ENCODE measurements around the gene NCOA1. TPM values are rescaled to one million over a fixed set of nuclear protein-coding genes. Genes with fewer than 3 reads are reported as not detected.
"Not testable (repeated sequence)": the region's sequence is repeated elsewhere in the genome, so short reads cannot be mapped to it uniquely, and the experiment has no call there.

NCOA1 gene
- total RNA-seq, 1 experiment from 2014 or later: 4.1 TPM

DNA sequence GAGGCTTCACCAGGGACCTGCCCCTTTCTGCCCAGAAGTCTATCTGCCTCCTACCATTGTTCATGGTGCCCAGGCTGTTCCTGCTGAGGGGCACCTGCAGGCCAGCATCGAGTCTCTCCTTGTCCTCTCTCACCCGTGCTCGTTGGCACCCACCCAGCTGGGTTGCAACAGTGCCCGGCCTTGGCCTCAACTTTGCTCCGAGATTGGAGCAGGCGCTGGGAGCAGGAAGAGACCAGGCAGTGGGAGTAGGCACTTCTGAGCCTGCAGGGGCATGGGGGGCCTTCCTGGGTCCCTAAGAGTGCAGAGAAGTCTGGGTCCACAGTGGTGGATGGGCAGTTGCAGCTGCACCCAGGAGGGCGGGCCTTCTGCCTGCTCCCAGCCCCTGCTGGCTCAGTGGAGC, 75.6 kb downstream of the NCOA1 start:
- Histone ChIP-seq H3K4me2 (ENCODE audit: low read depth, low read length, poor library complexity, severe bottlenecking) (no peak overlapping the region), H3K27me3 (ENCODE audit: low read length) (no peaks in the 10 kb centered on the region), H2AFZ (ENCODE audit: low read length) (no peak overlapping the region), H3K4me1 (ENCODE audit: low read length) (no peaks in the 10 kb centered on the region), H3K27ac (ENCODE audit: low read length) (no peak overlapping the region), H4K20me1 (ENCODE audit: insufficient read depth, low read depth, low read length) (no peaks in the 10 kb centered on the region), H3K9me2 (replicated peaks; ENCODE audit: insufficient read depth, low read length) (no peaks in the 10 kb centered on the region), H3K4me3 (ENCODE audit: low read length) (no peak overlapping the region), H3K79me2 (ENCODE audit: low read length) (no peaks in the 10 kb centered on the region), H3K9me3 (ENCODE audit: low read length) (no peaks in the 10 kb centered on the region), H3K36me3 (ENCODE audit: insufficient read depth, low read length) (no peaks in the 10 kb centered on the region; the same call in 1 of the 2 replicates), H3K9ac (ENCODE audit: low read length) (no peak overlapping the region)
- DNase-seq: no peak

DNA sequence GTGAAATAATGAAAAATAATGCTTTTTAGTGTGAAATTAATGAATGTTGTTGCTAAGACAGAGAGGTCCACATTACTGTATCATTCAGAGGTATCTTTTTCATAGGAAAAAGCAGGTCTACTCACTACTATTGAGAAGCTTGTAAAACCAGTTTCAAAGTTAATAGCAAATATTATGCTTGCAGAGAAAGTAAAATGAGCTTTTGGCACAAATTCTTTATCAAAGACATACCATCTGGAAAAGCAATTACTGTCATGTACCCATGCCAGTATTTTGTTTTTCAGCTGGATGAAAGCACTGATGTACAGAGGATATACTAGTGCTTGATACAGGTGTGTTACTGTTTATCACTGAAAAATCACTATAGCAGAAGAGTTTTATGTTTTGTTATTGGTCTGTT, 77.5 kb downstream of the NCOA1 start:
- DNase-seq: no peak
- Histone ChIP-seq H3K27me3 (ENCODE audit: low read length) (no peaks in the 10 kb centered on the region), H3K36me3 (ENCODE audit: insufficient read depth, low read length) (no peaks in the 10 kb centered on the region; the same call in 1 of the 2 replicates), H3K9me2 (replicated peaks; ENCODE audit: insufficient read depth, low read length) (no peaks in the 10 kb centered on the region), H3K9ac (ENCODE audit: low read length) (no peak overlapping the region), H3K27ac (ENCODE audit: low read length) (no peak overlapping the region), H4K20me1 (ENCODE audit: insufficient read depth, low read depth, low read length) (no peaks in the 10 kb centered on the region), H3K9me3 (ENCODE audit: low read length) (no peaks in the 10 kb centered on the region), H3K79me2 (ENCODE audit: low read length) (no peaks in the 10 kb centered on the region), H3K4me1 (ENCODE audit: low read length) (no peaks in the 10 kb centered on the region), H3K4me2 (ENCODE audit: low read depth, low read length, poor library complexity, severe bottlenecking) (no peak overlapping the region), H2AFZ (ENCODE audit: low read length) (no peak overlapping the region), H3K4me3 (ENCODE audit: low read length) (no peak overlapping the region)

DNA sequence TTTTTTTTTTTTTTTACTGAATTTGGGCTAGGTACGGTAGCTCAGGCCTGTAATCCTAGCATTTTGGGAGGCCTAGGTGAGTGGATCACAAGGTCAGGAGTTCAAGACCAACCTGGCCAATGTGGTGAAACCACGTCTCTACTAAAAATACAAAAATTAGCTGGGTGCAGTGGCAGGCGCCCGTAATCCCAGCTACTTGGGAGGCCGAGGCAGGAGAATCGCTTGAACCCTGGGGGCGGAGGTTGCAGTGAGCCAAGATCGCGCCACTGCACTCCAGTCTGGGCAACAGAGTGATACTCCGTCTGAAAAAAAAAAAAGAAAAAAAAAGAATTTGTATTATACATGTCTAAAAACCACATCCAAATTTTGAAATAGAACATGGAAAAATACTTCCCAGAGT, 78.5 kb downstream of the NCOA1 start:
- not testable (repeated sequence) for H3K4me2 ChIP-seq (ENCODE audit: low read depth, low read length, poor library complexity, severe bottlenecking); H3K4me3 ChIP-seq (ENCODE audit: low read length); H2AFZ ChIP-seq (ENCODE audit: low read length); H3K27ac ChIP-seq (ENCODE audit: low read length); H3K79me2 ChIP-seq (ENCODE audit: low read length); H3K9me2 ChIP-seq (replicated peaks; ENCODE audit: insufficient read depth, low read length); H3K4me1 ChIP-seq (ENCODE audit: low read length); H3K9me3 ChIP-seq (ENCODE audit: low read length); H3K27me3 ChIP-seq (ENCODE audit: low read length); H3K9ac ChIP-seq (ENCODE audit: low read length); H3K36me3 ChIP-seq (ENCODE audit: insufficient read depth, low read length); H4K20me1 ChIP-seq (ENCODE audit: insufficient read depth, low read depth, low read length); DNase-seq

DNA sequence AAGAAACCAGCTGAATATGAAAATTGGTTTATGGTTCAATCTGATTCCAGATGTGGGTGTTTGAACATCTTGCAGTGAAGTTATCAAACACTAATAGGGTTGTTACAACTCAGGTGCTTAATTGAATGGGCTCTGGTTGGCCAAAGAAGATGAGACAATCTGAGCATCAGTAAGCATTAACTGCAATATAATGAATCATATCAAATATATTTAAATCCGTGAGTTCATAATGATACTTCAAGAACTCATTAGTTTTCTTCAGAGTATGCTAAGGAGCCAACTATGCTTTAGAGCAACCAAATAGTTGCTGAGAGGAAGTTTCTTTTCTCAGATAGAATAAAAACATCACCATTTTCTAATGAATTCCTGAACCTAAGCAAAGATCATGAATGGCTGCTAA, 79.2 kb downstream of the NCOA1 start:
- Histone ChIP-seq H2AFZ (ENCODE audit: low read length) (no peak overlapping the region), H3K79me2 (ENCODE audit: low read length) (no peaks in the 10 kb centered on the region), H3K27me3 (ENCODE audit: low read length) (no peaks in the 10 kb centered on the region), H3K4me2 (ENCODE audit: low read depth, low read length, poor library complexity, severe bottlenecking) (no peak overlapping the region), H3K4me3 (ENCODE audit: low read length) (no peak overlapping the region), H3K9me2 (replicated peaks; ENCODE audit: insufficient read depth, low read length) (no peaks in the 10 kb centered on the region), H3K4me1 (ENCODE audit: low read length) (no peaks in the 10 kb centered on the region), H3K9ac (ENCODE audit: low read length) (no peak overlapping the region), H4K20me1 (ENCODE audit: insufficient read depth, low read depth, low read length) (no peaks in the 10 kb centered on the region), H3K27ac (ENCODE audit: low read length) (no peak overlapping the region), H3K9me3 (ENCODE audit: low read length) (no peaks in the 10 kb centered on the region), H3K36me3 (ENCODE audit: insufficient read depth, low read length) (no peaks in the 10 kb centered on the region; the same call in 1 of the 2 replicates)
- no peak for DNase-seq

DNA sequence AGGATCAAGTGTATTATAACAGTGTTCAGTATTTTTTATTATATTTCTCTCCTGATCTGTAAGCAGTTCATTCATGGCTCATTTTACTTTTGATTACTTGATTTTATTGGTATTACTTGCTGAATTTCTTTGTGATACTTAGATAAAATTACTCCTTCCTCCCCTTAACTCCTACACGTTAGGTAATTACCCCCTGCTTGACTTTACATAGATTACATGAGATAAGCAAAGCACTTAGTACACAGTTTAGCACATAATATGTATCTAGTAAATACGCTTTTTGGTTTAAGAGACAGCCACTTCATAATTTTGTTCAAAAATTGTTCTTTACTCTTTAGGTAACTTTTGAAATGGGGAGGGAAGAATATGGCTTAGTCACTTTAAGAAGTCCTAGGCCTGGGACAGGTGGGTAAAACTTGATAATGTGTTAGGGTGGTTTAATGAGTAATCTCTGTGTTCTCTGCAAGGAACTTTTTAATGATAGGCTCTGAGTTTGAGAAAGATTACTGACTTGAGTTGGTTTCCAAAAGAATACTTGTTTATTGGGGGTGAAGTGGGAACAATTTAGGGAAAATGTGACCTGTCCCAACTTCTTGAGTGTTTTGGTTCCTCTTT, 80.9 kb downstream of the NCOA1 start:
- no peak overlapping the region for H3K4me3 ChIP-seq (ENCODE audit: low read length)
- H3K4me1 ChIP-seq (ENCODE audit: low read length): peaks cover 9% of the 10 kb centered on the region
- H4K20me1 ChIP-seq (ENCODE audit: insufficient read depth, low read depth, low read length): no peaks in the 10 kb centered on the region
- no peak overlapping the region for H3K9ac ChIP-seq (ENCODE audit: low read length)
- H3K4me2 ChIP-seq (ENCODE audit: low read depth, low read length, poor library complexity, severe bottlenecking): no peak overlapping the region
- no peaks in the 10 kb centered on the region for H3K79me2 ChIP-seq (ENCODE audit: low read length)
- no peaks in the 10 kb centered on the region for H3K27me3 ChIP-seq (ENCODE audit: low read length)
- no peak overlapping the region for H2AFZ ChIP-seq (ENCODE audit: low read length)
- no peaks in the 10 kb centered on the region for H3K9me2 ChIP-seq (replicated peaks; ENCODE audit: insufficient read depth, low read length)
- H3K9me3 ChIP-seq (ENCODE audit: low read length): no peaks in the 10 kb centered on the region
- H3K36me3 ChIP-seq (ENCODE audit: insufficient read depth, low read length): no peaks in the 10 kb centered on the region
- H3K27ac ChIP-seq (ENCODE audit: low read length): no peak overlapping the region
- DNase-seq: no peak

DNA sequence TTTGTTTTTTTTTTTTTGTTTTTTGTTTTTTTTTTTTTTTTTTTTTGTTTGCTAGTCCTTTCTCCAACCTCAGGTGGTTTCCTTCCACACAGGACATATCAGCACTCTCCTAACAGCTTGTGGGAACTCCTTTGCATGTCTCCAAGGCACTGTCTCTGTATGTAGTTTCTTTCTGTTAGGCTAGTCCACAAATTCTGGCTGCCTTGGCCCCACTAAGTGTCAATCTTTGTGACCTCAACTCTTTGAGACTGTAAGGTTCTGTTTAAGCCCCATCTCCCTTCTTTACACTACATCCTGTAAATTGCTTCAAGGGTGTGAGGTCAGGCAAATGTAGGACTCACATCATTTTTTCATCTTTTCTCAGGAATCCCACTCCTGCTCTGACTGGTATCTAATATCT, 85.1 kb downstream of the NCOA1 start:
- Histone ChIP-seq H3K4me3 (ENCODE audit: low read length) (no peak overlapping the region), H3K4me1 (ENCODE audit: low read length) (peaks cover 50% of the 10 kb centered on the region), H3K79me2 (ENCODE audit: low read length) (no peaks in the 10 kb centered on the region), H3K9me2 (replicated peaks; ENCODE audit: insufficient read depth, low read length) (no peaks in the 10 kb centered on the region), H3K27ac (ENCODE audit: low read length) (no peak overlapping the region), H3K36me3 (ENCODE audit: insufficient read depth, low read length) (no peaks in the 10 kb centered on the region), H2AFZ (ENCODE audit: low read length) (no peak overlapping the region), H3K9ac (ENCODE audit: low read length) (no peak overlapping the region), H3K9me3 (ENCODE audit: low read length) (no peaks in the 10 kb centered on the region), H4K20me1 (ENCODE audit: insufficient read depth, low read depth, low read length) (no peaks in the 10 kb centered on the region), H3K27me3 (ENCODE audit: low read length) (no peaks in the 10 kb centered on the region), H3K4me2 (ENCODE audit: low read depth, low read length, poor library complexity, severe bottlenecking) (no peak overlapping the region)
- DNase-seq: no peak

DNA sequence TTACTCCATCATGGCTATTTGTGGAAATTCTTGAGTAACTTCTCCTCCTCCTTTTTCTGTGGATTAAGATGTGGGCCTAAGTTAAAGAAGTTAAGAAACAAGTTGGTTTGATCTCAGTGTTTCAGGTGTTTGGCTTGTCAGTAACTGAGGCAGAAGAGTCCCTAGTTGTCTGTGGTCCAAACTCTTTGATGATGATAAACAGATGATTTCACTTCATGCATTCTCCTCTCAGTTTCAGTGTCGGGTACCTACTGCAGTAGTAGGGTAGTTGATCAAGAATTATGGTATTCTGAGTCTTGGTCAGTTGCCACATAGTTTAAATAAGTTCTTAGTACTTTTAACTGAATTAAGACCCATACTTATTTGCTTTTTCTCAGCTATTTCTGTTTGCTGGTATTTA, 85.6 kb downstream of the NCOA1 start:
- H3K36me3 ChIP-seq (ENCODE audit: insufficient read depth, low read length): no peaks in the 10 kb centered on the region
- no peak overlapping the region for H3K9ac ChIP-seq (ENCODE audit: low read length)
- H3K9me2 ChIP-seq (replicated peaks; ENCODE audit: insufficient read depth, low read length): no peaks in the 10 kb centered on the region
- H3K4me1 ChIP-seq (ENCODE audit: low read length): peaks cover 50% of the 10 kb centered on the region
- DNase-seq: no peak
- no peaks in the 10 kb centered on the region for H3K9me3 ChIP-seq (ENCODE audit: low read length)
- H3K4me2 ChIP-seq (ENCODE audit: low read depth, low read length, poor library complexity, severe bottlenecking): peak overlapping the region; percentile 89
- no peaks in the 10 kb centered on the region for H3K27me3 ChIP-seq (ENCODE audit: low read length)
- no peak overlapping the region for H3K4me3 ChIP-seq (ENCODE audit: low read length)
- no peak overlapping the region for H2AFZ ChIP-seq (ENCODE audit: low read length)
- H3K27ac ChIP-seq (ENCODE audit: low read length): no peak overlapping the region
- no peaks in the 10 kb centered on the region for H3K79me2 ChIP-seq (ENCODE audit: low read length)
- no peaks in the 10 kb centered on the region for H4K20me1 ChIP-seq (ENCODE audit: insufficient read depth, low read depth, low read length)

DNA sequence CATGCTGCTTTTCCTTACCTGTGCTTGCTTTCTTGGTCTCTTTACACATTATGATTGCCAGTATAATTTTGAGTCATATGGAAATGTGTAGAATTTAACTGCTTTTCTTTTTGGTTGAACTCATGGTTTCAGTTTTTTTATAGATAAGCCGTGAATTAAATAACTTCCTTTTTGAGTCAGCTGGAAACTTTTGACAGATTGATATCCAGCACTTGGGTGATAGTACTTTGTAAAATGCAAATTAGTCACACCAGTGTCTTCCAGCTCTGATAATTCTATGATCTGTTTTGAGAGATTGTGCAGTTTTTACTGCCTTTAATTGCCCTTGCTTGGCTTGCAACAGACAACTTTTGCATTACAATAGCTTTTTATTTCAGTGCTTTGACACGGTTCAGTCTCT, 86.4 kb downstream of the NCOA1 start:
- DNase-seq: peak; percentile 88
- H3K27me3 ChIP-seq (ENCODE audit: low read length): no peaks in the 10 kb centered on the region
- no peaks in the 10 kb centered on the region for H3K36me3 ChIP-seq (ENCODE audit: insufficient read depth, low read length)
- H3K9me3 ChIP-seq (ENCODE audit: low read length): no peaks in the 10 kb centered on the region
- H3K4me3 ChIP-seq (ENCODE audit: low read length): peak overlapping the region; percentile 60
- no peaks in the 10 kb centered on the region for H3K9me2 ChIP-seq (replicated peaks; ENCODE audit: insufficient read depth, low read length)
- H3K4me1 ChIP-seq (ENCODE audit: low read length): peaks cover 53% of the 10 kb centered on the region
- H3K27ac ChIP-seq (ENCODE audit: low read length): peak overlapping the region; percentile 82
- no peak overlapping the region for H2AFZ ChIP-seq (ENCODE audit: low read length)
- H3K9ac ChIP-seq (ENCODE audit: low read length): peak overlapping the region; percentile 21; the same call in 1 of the 2 replicates
- no peaks in the 10 kb centered on the region for H3K79me2 ChIP-seq (ENCODE audit: low read length)
- peak overlapping the region; percentile 89 for H3K4me2 ChIP-seq (ENCODE audit: low read depth, low read length, poor library complexity, severe bottlenecking)
- no peaks in the 10 kb centered on the region for H4K20me1 ChIP-seq (ENCODE audit: insufficient read depth, low read depth, low read length)

Measured in Karpas-422 (cell line).